Activated CD8-positive, alpha-beta T cell treated with anti-CD3 and anti-CD28 coated beads for 36 hours (primary cell): Measurements from ENCODE around the gene ASCL4. TPM values are rescaled to one million over a fixed set of nuclear protein-coding genes. Genes with fewer than 3 reads are reported as not detected.
A peak's percentile ranks its signal among the peaks of the same experiment; 100 is the strongest.
"Not testable (repeated sequence)": the region's sequence is repeated elsewhere in the genome, so short reads cannot be mapped to it uniquely, and the experiment has no call there.

Experiments
- ATAC-seq: fragments of 200-7000 bp; cut with Tn5 transposase; one replicate; pipeline ENCODE4 v1.10.0; 2021; ENCODE audit warnings: mild to moderate bottlenecking, moderate library complexity
- CTCF ChIA-PET: fragments of 350-600 bp; sonication (Branson Sonifier 250); formaldehyde crosslinking; loops from one replicate; lab custom pipeline; 2021; ENCODE audit warnings: antibody characterized with exemption; lab: Charles Lee
- POLR2A ChIA-PET: fragments of 350-600 bp; sonication (Branson Sonifier 250); formaldehyde crosslinking; loops from one replicate; lab custom pipeline; 2021; ENCODE audit warnings: antibody characterized with exemption; lab: Charles Lee
- DNase-seq: peaks from one replicate; pipeline ENCODE4 v3.0.0-alpha.2; 2020
- H3K27ac Mint-ChIP-seq: one replicate; pipeline ENCODE4 v1.8.0; 2021; ENCODE audit warnings: mild to moderate bottlenecking, mixed read lengths
- H3K27me3 Mint-ChIP-seq: one replicate; pipeline ENCODE4 v1.8.0; 2021; ENCODE audit warnings: mixed read lengths
- H3K36me3 Mint-ChIP-seq: one replicate; pipeline ENCODE4 v1.8.0; 2021; ENCODE audit warnings: low read depth, mixed read lengths
- H3K4me1 Mint-ChIP-seq: one replicate; pipeline ENCODE4 v1.8.0; 2021; ENCODE audit warnings: low read depth, mixed read lengths
- H3K4me3 Mint-ChIP-seq: one replicate; pipeline ENCODE4 v1.8.0; 2021; ENCODE audit warnings: mild to moderate bottlenecking, moderate library complexity, mixed read lengths
- H3K9me3 Mint-ChIP-seq: one replicate; pipeline ENCODE4 v1.8.0; 2021; ENCODE audit warnings: mixed read lengths
- intact Hi-C: fragments of 100-400 bp; cut with micrococcal nuclease; formaldehyde crosslinking; loops from one replicate; pipeline ENCODE4 v1.10.0; 2022
- total RNA-seq, 2 experiments: library from RNA; stranded (reverse); gene quantifications; one replicate each; pipeline ENCODE4 v1.2.3, GENCODE V29; 2021
- TF ChIP-seq, protein P1 (sequence below): fragments of 200-600 bp; IDR thresholded peaks from one replicate; pipeline ENCODE4 v1.8.0; 2022; ENCODE audit warnings: antibody characterized with exemption, mild to moderate bottlenecking

The ASCL4 gene, protein sequence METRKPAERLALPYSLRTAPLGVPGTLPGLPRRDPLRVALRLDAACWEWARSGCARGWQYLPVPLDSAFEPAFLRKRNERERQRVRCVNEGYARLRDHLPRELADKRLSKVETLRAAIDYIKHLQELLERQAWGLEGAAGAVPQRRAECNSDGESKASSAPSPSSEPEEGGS
- not detected for total RNA-seq

DNA sequence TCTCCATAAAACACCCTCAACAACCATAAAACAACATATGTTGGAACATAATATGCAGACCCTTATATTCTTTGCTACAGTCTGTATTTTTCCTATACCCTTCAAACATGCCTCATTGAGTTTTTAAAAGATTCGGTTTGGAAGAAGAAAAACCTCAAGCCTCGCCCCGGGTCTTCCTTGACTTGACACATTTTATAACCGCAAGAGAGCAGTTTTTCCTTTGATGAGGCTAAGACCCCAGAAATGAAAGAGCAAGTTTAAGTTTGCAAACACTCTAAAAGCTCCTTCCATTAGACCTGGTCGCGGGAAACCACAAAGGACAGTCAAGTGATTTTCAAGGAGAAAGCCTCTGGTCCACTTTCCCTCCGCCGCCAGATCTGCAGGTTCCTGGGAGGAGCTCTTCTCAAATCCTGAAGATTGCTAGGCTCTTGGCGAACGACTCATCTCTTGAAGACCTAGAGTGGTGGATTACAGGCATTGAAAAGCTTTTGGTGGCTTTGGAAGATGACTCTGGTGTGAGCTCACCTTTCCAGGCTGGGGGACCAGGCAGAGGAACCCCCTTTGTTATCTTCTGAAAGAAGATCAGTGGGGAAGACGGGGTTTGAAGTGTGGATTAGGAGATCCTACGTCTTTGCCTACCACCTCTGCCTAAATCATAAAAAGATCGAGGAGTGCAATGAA, at the start of gene ASCL4:
TSS of gene ASCL4 (plus strand) at position 356 of the 681 bp plus-strand sequence. CDS start 515 bp downstream, outside the sequence.
- Mint-ChIP-seq H3K9me3 (no peaks in the 10 kb centered on the region), H3K4me1 (peaks cover 19% of the 10 kb centered on the region), H3K27ac (no peak within 1 kb of the TSS), H3K4me3 (peak within 1 kb of the TSS; percentile 9), H3K27me3 (peaks cover 48% of the 10 kb centered on the region), H3K36me3 (no peaks in the 10 kb centered on the region)
- CTCF ChIA-PET: interaction anchor here (0.9 kb wide), 1 partner anchor 10 kb away, joined by 3 read pairs; no protein-coding TSS in a partner anchor
- no peak for ATAC-seq
- DNase-seq: peak; percentile 4
- POLR2A ChIA-PET: no interaction called here
- intact Hi-C loops: no loop called here
- TF ChIP-seq, protein P1, sequence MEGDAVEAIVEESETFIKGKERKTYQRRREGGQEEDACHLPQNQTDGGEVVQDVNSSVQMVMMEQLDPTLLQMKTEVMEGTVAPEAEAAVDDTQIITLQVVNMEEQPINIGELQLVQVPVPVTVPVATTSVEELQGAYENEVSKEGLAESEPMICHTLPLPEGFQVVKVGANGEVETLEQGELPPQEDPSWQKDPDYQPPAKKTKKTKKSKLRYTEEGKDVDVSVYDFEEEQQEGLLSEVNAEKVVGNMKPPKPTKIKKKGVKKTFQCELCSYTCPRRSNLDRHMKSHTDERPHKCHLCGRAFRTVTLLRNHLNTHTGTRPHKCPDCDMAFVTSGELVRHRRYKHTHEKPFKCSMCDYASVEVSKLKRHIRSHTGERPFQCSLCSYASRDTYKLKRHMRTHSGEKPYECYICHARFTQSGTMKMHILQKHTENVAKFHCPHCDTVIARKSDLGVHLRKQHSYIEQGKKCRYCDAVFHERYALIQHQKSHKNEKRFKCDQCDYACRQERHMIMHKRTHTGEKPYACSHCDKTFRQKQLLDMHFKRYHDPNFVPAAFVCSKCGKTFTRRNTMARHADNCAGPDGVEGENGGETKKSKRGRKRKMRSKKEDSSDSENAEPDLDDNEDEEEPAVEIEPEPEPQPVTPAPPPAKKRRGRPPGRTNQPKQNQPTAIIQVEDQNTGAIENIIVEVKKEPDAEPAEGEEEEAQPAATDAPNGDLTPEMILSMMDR: no peak

DNA sequence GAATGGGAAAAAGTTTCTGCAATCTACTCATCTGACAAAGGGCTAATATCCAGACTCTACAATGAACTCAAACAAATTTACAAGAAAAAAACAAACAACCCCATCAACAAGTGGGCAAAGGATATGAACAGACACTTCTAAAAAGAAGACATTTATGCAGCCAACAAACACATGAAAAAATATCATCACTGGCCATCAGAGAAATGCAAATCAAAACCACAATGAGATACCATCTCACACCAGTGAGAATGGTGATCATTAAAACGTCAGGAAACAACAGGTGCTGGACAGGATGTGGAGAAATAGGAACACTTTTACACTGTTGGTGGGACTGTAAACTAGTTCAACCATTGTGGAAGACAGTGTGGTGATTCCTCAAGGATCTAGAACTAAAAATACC, 47.2 kb upstream of the ASCL4 start:
- H3K27me3 Mint-ChIP-seq, DNase-seq, H3K9me3 Mint-ChIP-seq, CTCF ChIA-PET, H3K4me3 Mint-ChIP-seq, intact Hi-C loops, POLR2A ChIA-PET, H3K4me1 Mint-ChIP-seq, H3K27ac Mint-ChIP-seq, ATAC-seq: not testable (repeated sequence)
- peaks cover 13% of the 10 kb centered on the region for H3K36me3 Mint-ChIP-seq

GRCh38 chr12:107727742-107728141, 46.8 kb upstream of the ASCL4 start:
- H3K36me3 Mint-ChIP-seq, intact Hi-C loops, H3K9me3 Mint-ChIP-seq, POLR2A ChIA-PET, H3K4me3 Mint-ChIP-seq, H3K27ac Mint-ChIP-seq, DNase-seq, ATAC-seq, H3K27me3 Mint-ChIP-seq, CTCF ChIA-PET, H3K4me1 Mint-ChIP-seq: not testable (repeated sequence)

GRCh38 chr12:107730618-107731341, 43.7 kb upstream of the ASCL4 start:
- CTCF ChIA-PET: no interaction called here
- no peaks in the 10 kb centered on the region for H3K9me3 Mint-ChIP-seq
- H3K4me3 Mint-ChIP-seq: no peak overlapping the region
- H3K27me3 Mint-ChIP-seq: no peaks in the 10 kb centered on the region
- DNase-seq (no peak), ATAC-seq (no peak)
- peaks cover 19% of the 10 kb centered on the region for H3K36me3 Mint-ChIP-seq
- H3K4me1 Mint-ChIP-seq: no peaks in the 10 kb centered on the region
- H3K27ac Mint-ChIP-seq: no peak overlapping the region
- POLR2A ChIA-PET: no interaction called here
- TF ChIP-seq, protein P1: no peak
- intact Hi-C loops: no loop called here

GRCh38 chr12:107731366-107731765, 43.1 kb upstream of the ASCL4 start:
- Mint-ChIP-seq H3K36me3 (peaks cover 25% of the 10 kb centered on the region), H3K9me3 (no peaks in the 10 kb centered on the region), H3K4me1 (no peaks in the 10 kb centered on the region), H3K4me3 (no peak overlapping the region), H3K27ac (no peak overlapping the region), H3K27me3 (no peaks in the 10 kb centered on the region)
- intact Hi-C loops: no loop called here
- POLR2A ChIA-PET: interaction anchor here (1.3 kb wide), 1 partner anchor 17 kb away, joined by 6 read pairs; no protein-coding TSS in a partner anchor
- CTCF ChIA-PET: no interaction called here
- DNase-seq (no peak), ATAC-seq (no peak)
- TF ChIP-seq, protein P1: no peak
